K562 (cell line): ENCODE results near the gene METTL6. TPM values are rescaled to one million over a fixed set of nuclear protein-coding genes. Genes with fewer than 3 reads are reported as not detected.

ENCODE experiments used
- ATAC-seq: fragments of 200-7000 bp; cut with Tn5 transposase; 3 replicates; pipeline ENCODE4 v1.9.1; 2020; ENCODE audit warnings: moderate library complexity
- BruUV-seq: library from RNA; stranded (reverse); fragments of 400-500 nt; replicated peaks from 2 replicates; lab custom pipeline; 2021; lab: Mats Ljungman, UMichigan
- CTCF ChIA-PET: fragments of 300-600 bp; formaldehyde crosslinking; extraction: SDS; loops from one replicate; lab custom pipeline; 2021; ENCODE audit warnings: low intra/inter-chr PET ratio; lab: Yijun Ruan, JAX
- POLR2A ChIA-PET: fragments of 300-600, 350-650 bp; sonication (Branson Sonifier 250); formaldehyde crosslinking; extraction: SDS; loops from one replicate; lab custom pipeline; 2021; ENCODE audit warnings: antibody characterized with exemption, inconsistent platforms; lab: Yijun Ruan, JAX
- DNase-seq, 4 experiments: peaks; one replicate each; pipeline versions ENCODE4 v3.0.0 to v3.0.0-alpha.2; 2011 to 2018; ENCODE audit warnings: low spot score in 3 of 4, mixed read lengths in 3 of 4; ENCODE audit errors: extremely low read depth in 1 of 4
- FAIRE-seq: peaks from 2 replicates; lab custom pipeline; 2011; peaks lifted over from hg19 to GRCh38; lab: Jason Lieb, UNC
- H2AFZ ChIP-seq: 2 replicates; pipeline ENCODE4 v1.6.0; 2011; ENCODE audit warnings: low read depth, low read length, control low read depth, inconsistent platforms
- H3K27ac ChIP-seq: fragments of 200-600 bp; 3 replicates; pipeline ENCODE4 v1.8.0; 2011; ENCODE audit warnings: low read depth, mild to moderate bottlenecking, control low read depth, inconsistent platforms, low read length, moderate library complexity, mixed read lengths; ENCODE audit errors: extremely low read depth
- H3K27me3 ChIP-seq, 2 experiments: fragments of 300-600 bp in 1 of 2; 2 replicates in 1 of 2; 3 replicates in 1 of 2; pipeline versions ENCODE4 v1.6.0 to v1.8.0; 2011; ENCODE audit warnings: inconsistent platforms in 2 of 2, low read length in 2 of 2, mild to moderate bottlenecking in 1 of 2, mixed read lengths in 1 of 2, moderate library complexity in 1 of 2; ENCODE audit not compliant: control insufficient read depth in 2 of 2, insufficient read depth in 2 of 2
- H3K36me3 ChIP-seq: fragments of 300-600 bp; 3 replicates; pipeline ENCODE4 v1.8.0; 2011; ENCODE audit warnings: mild to moderate bottlenecking, low read length, inconsistent platforms; ENCODE audit not compliant: control insufficient read depth, insufficient read depth
- H3K4me1 ChIP-seq, 2 experiments: fragments of 200-600 bp in 1 of 2; replicated peaks in 1 of 2; 2 replicates in 1 of 2; 3 replicates in 1 of 2; pipeline versions ENCODE4 v1.5.1 to v1.8.0; 2011; ENCODE audit warnings: inconsistent platforms in 2 of 2, low read length in 2 of 2, mild to moderate bottlenecking in 1 of 2, mixed read lengths in 1 of 2, moderate library complexity in 1 of 2; ENCODE audit not compliant: control insufficient read depth in 2 of 2, insufficient read depth in 2 of 2
- H3K4me2 ChIP-seq: 2 replicates; pipeline ENCODE4 v1.6.1; 2011; ENCODE audit warnings: low read length, control low read depth, inconsistent platforms, mixed read lengths; ENCODE audit not compliant: insufficient read depth
- H3K4me3 ChIP-seq: fragments of 200-600 bp; sonication (generic), shearing (Covaris generic); 2 replicates; pipeline ENCODE4 v1.5.1; 2016; ENCODE audit warnings: control low read depth, inconsistent platforms
- H3K79me2 ChIP-seq: fragments of 200-600 bp; 3 replicates; pipeline ENCODE4 v1.8.0; 2011; ENCODE audit warnings: low read length, inconsistent platforms; ENCODE audit not compliant: control insufficient read depth, insufficient read depth
- H3K9ac ChIP-seq, 2 experiments: 2 replicates each; pipeline versions ENCODE4 v1.6.0 to v1.6.1; 2011; ENCODE audit warnings: low read depth in 2 of 2, low read length in 2 of 2, control low read depth in 1 of 2, inconsistent platforms in 1 of 2, mild to moderate bottlenecking in 1 of 2, mixed read lengths in 1 of 2; ENCODE audit not compliant: insufficient read depth in 1 of 2
- H3K9me1 ChIP-seq: one replicate; pipeline ENCODE4 v1.6.0; 2011; ENCODE audit warnings: inconsistent platforms, mild to moderate bottlenecking, low read length, moderate library complexity; ENCODE audit not compliant: control insufficient read depth, insufficient read depth
- H3K9me3 ChIP-seq: replicated peaks from 2 replicates; pipeline ENCODE4 v1.5.1; 2011; ENCODE audit warnings: low read depth, low read length, inconsistent platforms; ENCODE audit not compliant: control insufficient read depth, insufficient read depth
- H4K20me1 ChIP-seq: replicated peaks from 2 replicates; pipeline ENCODE4 v1.6.1; 2011; ENCODE audit warnings: low read length, inconsistent platforms, mixed read lengths; ENCODE audit not compliant: control insufficient read depth, insufficient read depth
- EHMT2 ChIP-seq: fragments of 450-650 bp; IDR thresholded peaks from 2 replicates; pipeline ENCODE4 v1.6.1; 2018; ENCODE audit warnings: antibody characterized with exemption
- HMGN3 ChIP-seq: IDR thresholded peaks from 2 replicates; pipeline ENCODE4 v1.6.1; 2011; ENCODE audit warnings: borderline replicate concordance, low read depth, mild to moderate bottlenecking, mixed read lengths, low read length; ENCODE audit not compliant: insufficient read length; ENCODE audit errors: extremely low read depth
- MTA2 ChIP-seq: fragments of 450-650 bp; IDR thresholded peaks from 2 replicates; pipeline ENCODE4 v1.6.1; 2016; ENCODE audit warnings: low read depth
- PHTF2 ChIP-seq: fragments of 250-450 bp; sonication (Bioruptor Pico); IDR thresholded peaks from 2 replicates; pipeline ENCODE4 v1.5.0; 2021; ENCODE audit warnings: mild to moderate bottlenecking
- SMAD3 ChIP-seq: fragments of 450-650 bp; formaldehyde crosslinking; conservative IDR thresholded peaks from 2 replicates; pipeline ENCODE4 v1.4.0; 2020; ENCODE audit warnings: mild to moderate bottlenecking
- ZNF384 ChIP-seq: IDR thresholded peaks from 2 replicates; pipeline ENCODE4 v1.6.1; 2012; ENCODE audit warnings: low read depth, low read length, improper control_type of control experiment
- ZZZ3 ChIP-seq: fragments of 450-650 bp; IDR thresholded peaks from 2 replicates; pipeline ENCODE4 v1.6.1; 2016; ENCODE audit warnings: antibody characterized with exemption, mild to moderate bottlenecking, moderate library complexity
- WGBS: fragments of 100-300 bp; shearing (Covaris generic); methylation state at CpG from one replicate; pipeline ENCODE4 v1.1.6; 2016; ENCODE audit warnings: low coverage, mixed read lengths; ENCODE audit not compliant: insufficient coverage; ENCODE audit errors: missing lambda C conversion rate; 5-methylcytosine and 5-hydroxymethylcytosine counted together
- in situ Hi-C: fragments of 300-500 bp; cut with MboI; formaldehyde crosslinking; loops from 4 replicates; pipeline ENCODE4 v1.15.0; 2018; ENCODE audit warnings: inconsistent platforms, mixed read lengths
- intact Hi-C: fragments of 100-400 bp; cut with micrococcal nuclease; formaldehyde crosslinking; loops from 2 replicates; pipeline ENCODE4 v1.14.2; 2022
- polyA plus RNA-seq, 8 experiments: library from polyadenylated mRNA; depleted of rRNA in 4 of 8; stranded (reverse) in 5 of 8; unstranded in 3 of 8; fragments of >200 nt; fragmentation: Nextera tagmentation in 2 of 8; fragmentation: Illumina TruSeq in 1 of 8; extraction: Ambion mirVana in 2 of 8; extraction: Trizol in 1 of 8; gene quantifications; 2 replicates each; pipeline versions ENCODE4 v1.2.1 to v1.2.3, GENCODE V29; 2011 to 2014; ENCODE audit warnings: inconsistent platforms in 1 of 8, missing spikeins in 1 of 8
- total RNA-seq, 7 experiments: library from RNA; depleted of rRNA in 6 of 7; stranded (reverse); fragments of >200 nt in 6 of 7; fragmentation: Illumina TruSeq in 2 of 7; extraction: Trizol in 2 of 7; gene quantifications; 2 replicates each; pipeline versions ENCODE4 v1.2.1 to v1.2.3, GENCODE V29; 2011 to 2021; ENCODE audit warnings: low replicate concordance in 1 of 7
- TF ChIP-seq, protein P1 (sequence below), 2 experiments: fragments of 450-650 bp; formaldehyde crosslinking in 1 of 2; IDR thresholded peaks; 2 replicates each; pipeline versions ENCODE4 v1.4.0 to v1.6.1; 2014 to 2020; ENCODE audit warnings: mild to moderate bottlenecking in 2 of 2, borderline replicate concordance in 1 of 2, low read depth in 1 of 2

The METTL6 gene
- total and polyA plus RNA-seq, 9 of the 15 experiments (the other 6 are each of a cell fraction or from before 2014, with no cell fraction given): 18.8 to 61.5 (median 33.9) TPM

- no peaks in the 10 kb centered on the region for H3K4me1 ChIP-seq
- BruUV-seq: no TSS peak
- in situ Hi-C loops (no loop called here), intact Hi-C loops (no loop called here)
- no peak overlapping the region for H3K9ac ChIP-seq
- H3K36me3 ChIP-seq: peaks cover 88% of the 10 kb centered on the region
- no peak overlapping the region for H3K4me2 ChIP-seq
- no peaks in the 10 kb centered on the region for H3K9me3 ChIP-seq
- ChIA-PET CTCF (interaction anchor here (0.7 kb wide), 1 partner anchor 16 kb away, joined by 4 read pairs; no protein-coding TSS in a partner anchor), POLR2A (interaction anchor here (1.1 kb wide), 1 partner anchor 9 kb away, joined by 3 read pairs; no protein-coding TSS in a partner anchor)
- no peak for TF ChIP-seq HMGN3
- ATAC-seq (no peak), DNase-seq (no peak), FAIRE-seq (no peak)
- no peaks in the 10 kb centered on the region for H4K20me1 ChIP-seq
- H3K79me2 ChIP-seq: no peaks in the 10 kb centered on the region
- no peak overlapping the region for H3K27ac ChIP-seq
- H2AFZ ChIP-seq: no peak overlapping the region
- WGBS: 98% methylated on average over 6 of the region's 6 CpGs
- no peaks in the 10 kb centered on the region for H3K9me1 ChIP-seq
- no peaks in the 10 kb centered on the region for H3K27me3 ChIP-seq
- no peak overlapping the region for H3K4me3 ChIP-seq
Observed at GRCh38 chr3:15436246-15436645, 8.9 kb upstream of the METTL6 start.

DNA sequence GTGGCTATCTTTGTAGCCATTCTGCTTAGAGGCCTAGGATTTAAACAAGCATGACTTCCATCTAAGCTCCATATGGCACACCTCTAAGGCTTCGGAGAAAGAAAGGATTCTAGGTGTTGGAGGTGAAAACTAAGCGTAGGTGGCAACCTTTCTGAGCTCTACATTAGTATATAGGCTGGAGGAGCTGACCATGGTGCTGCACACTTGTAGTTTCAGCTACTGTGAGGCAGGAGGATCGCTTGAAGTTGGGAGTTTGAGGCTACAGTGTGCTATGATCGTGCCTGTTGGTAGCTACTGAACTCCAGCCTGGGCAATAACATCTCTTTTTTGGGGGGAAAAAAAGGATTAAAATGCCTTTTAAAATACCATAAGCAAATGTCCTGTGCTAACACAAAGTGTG is 7.4 kb upstream of the METTL6 start:
- Histone ChIP-seq H3K4me3 (no peak overlapping the region), H3K4me2 (no peak overlapping the region), H3K4me1 (no peaks in the 10 kb centered on the region), H3K9me3 (no peaks in the 10 kb centered on the region), H3K9ac (no peak overlapping the region), H2AFZ (no peak overlapping the region), H3K27ac (no peak overlapping the region), H3K36me3 (peaks cover 87% of the 10 kb centered on the region), H3K79me2 (peaks cover 8% of the 10 kb centered on the region; the same call in 1 of the 3 replicates), H3K9me1 (no peaks in the 10 kb centered on the region), H4K20me1 (no peaks in the 10 kb centered on the region), H3K27me3 (no peaks in the 10 kb centered on the region)
- POLR2A ChIA-PET: interaction anchor here (0.6 to 1.4 kb wide), 3 partner anchors 8 to 10 kb away, joined by 3 to 4 read pairs (median 4); no protein-coding TSS in a partner anchor
- FAIRE-seq (no peak), DNase-seq (no peak), ATAC-seq (no peak)
- intact Hi-C loops (no loop called here), in situ Hi-C loops (no loop called here)
- CTCF ChIA-PET: no interaction called here
- WGBS: 94% methylated on average over 4 of the region's 4 CpGs
- BruUV-seq: no TSS peak
- TF ChIP-seq PHTF2 (CRISPR knock-in tag) (no peak), ZZZ3 (no peak), EHMT2 (peak; percentile 73; the same call in 1 of the 2 replicates), MTA2 (no peak), SMAD3 (CRISPR knock-in tag) (no peak), ZNF384 (no peak)
- TF ChIP-seq, protein P1, sequence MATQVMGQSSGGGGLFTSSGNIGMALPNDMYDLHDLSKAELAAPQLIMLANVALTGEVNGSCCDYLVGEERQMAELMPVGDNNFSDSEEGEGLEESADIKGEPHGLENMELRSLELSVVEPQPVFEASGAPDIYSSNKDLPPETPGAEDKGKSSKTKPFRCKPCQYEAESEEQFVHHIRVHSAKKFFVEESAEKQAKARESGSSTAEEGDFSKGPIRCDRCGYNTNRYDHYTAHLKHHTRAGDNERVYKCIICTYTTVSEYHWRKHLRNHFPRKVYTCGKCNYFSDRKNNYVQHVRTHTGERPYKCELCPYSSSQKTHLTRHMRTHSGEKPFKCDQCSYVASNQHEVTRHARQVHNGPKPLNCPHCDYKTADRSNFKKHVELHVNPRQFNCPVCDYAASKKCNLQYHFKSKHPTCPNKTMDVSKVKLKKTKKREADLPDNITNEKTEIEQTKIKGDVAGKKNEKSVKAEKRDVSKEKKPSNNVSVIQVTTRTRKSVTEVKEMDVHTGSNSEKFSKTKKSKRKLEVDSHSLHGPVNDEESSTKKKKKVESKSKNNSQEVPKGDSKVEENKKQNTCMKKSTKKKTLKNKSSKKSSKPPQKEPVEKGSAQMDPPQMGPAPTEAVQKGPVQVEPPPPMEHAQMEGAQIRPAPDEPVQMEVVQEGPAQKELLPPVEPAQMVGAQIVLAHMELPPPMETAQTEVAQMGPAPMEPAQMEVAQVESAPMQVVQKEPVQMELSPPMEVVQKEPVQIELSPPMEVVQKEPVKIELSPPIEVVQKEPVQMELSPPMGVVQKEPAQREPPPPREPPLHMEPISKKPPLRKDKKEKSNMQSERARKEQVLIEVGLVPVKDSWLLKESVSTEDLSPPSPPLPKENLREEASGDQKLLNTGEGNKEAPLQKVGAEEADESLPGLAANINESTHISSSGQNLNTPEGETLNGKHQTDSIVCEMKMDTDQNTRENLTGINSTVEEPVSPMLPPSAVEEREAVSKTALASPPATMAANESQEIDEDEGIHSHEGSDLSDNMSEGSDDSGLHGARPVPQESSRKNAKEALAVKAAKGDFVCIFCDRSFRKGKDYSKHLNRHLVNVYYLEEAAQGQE (IDR thresholded peaks at IDR 0.05; ENCODE audit: borderline replicate concordance): peak; percentile 90
- TF ChIP-seq, protein P1 (CRISPR knock-in tag; IDR thresholded peaks at IDR 0.05; ENCODE audit: low read depth): 0 out of 2 replicates have a peak, but pooled peaks have one; percentile 29
